Suprapubic skin (tissue), 4 donors: ENCODE data around the gene ELL3. TPM values are rescaled to one million over a fixed set of nuclear protein-coding genes. Genes with fewer than 3 reads are reported as not detected.

Experiments
- DNase-seq, 2 donors: peaks; one replicate each; pipeline ENCODE4 v3.0.0-alpha.2; 2019; ENCODE audit warnings: low spot score in 2 of 2
- H3K27ac ChIP-seq: fragments of 200-600 bp; sonication (generic); one replicate; pipeline ENCODE4 v1.5.1; 2019
- H3K27me3 ChIP-seq: fragments of 200-600 bp; sonication (generic); one replicate; pipeline ENCODE4 v1.5.1; 2019
- H3K36me3 ChIP-seq: fragments of 200-600 bp; sonication (generic); one replicate; pipeline ENCODE4 v1.5.1; 2019
- H3K4me1 ChIP-seq: fragments of 200-600 bp; sonication (generic); one replicate; pipeline ENCODE4 v1.5.1; 2019
- H3K4me3 ChIP-seq: fragments of 200-600 bp; sonication (generic); one replicate; pipeline ENCODE4 v1.5.1; 2019; ENCODE audit warnings: mild to moderate bottlenecking
- H3K9me3 ChIP-seq: fragments of 200-600 bp; sonication (generic); one replicate; pipeline ENCODE4 v1.5.1; 2019
- EP300 ChIP-seq: sonication (generic); formaldehyde crosslinking; IDR thresholded peaks from one replicate; pipeline ENCODE4 v1.6.1; 2017; ENCODE audit warnings: antibody characterized with exemption
- POLR2A ChIP-seq, 2 donors: fragments of 450-650 bp; IDR thresholded peaks; one replicate each; pipeline ENCODE4 v1.6.1; 2017; ENCODE audit warnings: antibody characterized with exemption in 2 of 2, mild to moderate bottlenecking in 2 of 2, moderate library complexity in 2 of 2
- POLR2AphosphoS5 ChIP-seq, 3 donors: sonication (generic); formaldehyde crosslinking; IDR thresholded peaks; one replicate each; pipeline ENCODE4 v1.6.1; 2017; ENCODE audit warnings: antibody characterized with exemption in 3 of 3
- WGBS: methylation state at CpG from one replicate; pipeline ENCODE4 v1.1.5; 2018; 5-methylcytosine and 5-hydroxymethylcytosine counted together
- total RNA-seq, 4 donors: library from RNA; depleted of rRNA; stranded (reverse); fragments of >200 nt; gene quantifications; one replicate each; pipeline ENCODE4 v1.1.0, GENCODE V29; 2016
- TF ChIP-seq, protein P1 (sequence below), 2 donors: fragments of 200-600 bp in 1 of 2; fragments of 450-650 bp in 1 of 2; sonication (generic) in 1 of 2; IDR thresholded peaks; one replicate each; pipeline ENCODE4 v1.5.1; 2016 to 2019; ENCODE audit warnings: antibody characterized with exemption in 2 of 2, mild to moderate bottlenecking in 1 of 2, moderate library complexity in 1 of 2

ELL3 gene
- total RNA-seq, 4 donors from 2014 or later: 50.7 to 100 (median 65.9) TPM

DNA sequence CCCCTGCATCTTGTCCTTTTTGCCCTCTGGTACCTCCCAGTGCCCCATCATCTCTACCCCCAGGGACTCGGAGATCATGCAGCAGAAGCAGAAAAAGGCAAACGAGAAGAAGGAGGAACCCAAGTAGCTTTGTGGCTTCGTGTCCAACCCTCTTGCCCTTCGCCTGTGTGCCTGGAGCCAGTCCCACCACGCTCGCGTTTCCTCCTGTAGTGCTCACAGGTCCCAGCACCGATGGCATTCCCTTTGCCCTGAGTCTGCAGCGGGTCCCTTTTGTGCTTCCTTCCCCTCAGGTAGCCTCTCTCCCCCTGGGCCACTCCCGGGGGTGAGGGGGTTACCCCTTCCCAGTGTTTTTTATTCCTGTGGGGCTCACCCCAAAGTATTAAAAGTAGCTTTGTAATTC lies 16.9 kb upstream of the ELL3 start:
- TF ChIP-seq EP300: no peak
- TF ChIP-seq, protein P1, sequence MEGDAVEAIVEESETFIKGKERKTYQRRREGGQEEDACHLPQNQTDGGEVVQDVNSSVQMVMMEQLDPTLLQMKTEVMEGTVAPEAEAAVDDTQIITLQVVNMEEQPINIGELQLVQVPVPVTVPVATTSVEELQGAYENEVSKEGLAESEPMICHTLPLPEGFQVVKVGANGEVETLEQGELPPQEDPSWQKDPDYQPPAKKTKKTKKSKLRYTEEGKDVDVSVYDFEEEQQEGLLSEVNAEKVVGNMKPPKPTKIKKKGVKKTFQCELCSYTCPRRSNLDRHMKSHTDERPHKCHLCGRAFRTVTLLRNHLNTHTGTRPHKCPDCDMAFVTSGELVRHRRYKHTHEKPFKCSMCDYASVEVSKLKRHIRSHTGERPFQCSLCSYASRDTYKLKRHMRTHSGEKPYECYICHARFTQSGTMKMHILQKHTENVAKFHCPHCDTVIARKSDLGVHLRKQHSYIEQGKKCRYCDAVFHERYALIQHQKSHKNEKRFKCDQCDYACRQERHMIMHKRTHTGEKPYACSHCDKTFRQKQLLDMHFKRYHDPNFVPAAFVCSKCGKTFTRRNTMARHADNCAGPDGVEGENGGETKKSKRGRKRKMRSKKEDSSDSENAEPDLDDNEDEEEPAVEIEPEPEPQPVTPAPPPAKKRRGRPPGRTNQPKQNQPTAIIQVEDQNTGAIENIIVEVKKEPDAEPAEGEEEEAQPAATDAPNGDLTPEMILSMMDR (IDR thresholded peaks at IDR 0.05): no peak
- TF ChIP-seq POLR2A (IDR thresholded peaks at IDR 0.05): no peak
- no peak for TF ChIP-seq POLR2AphosphoS5 (IDR thresholded peaks at IDR 0.05)
- Histone ChIP-seq H3K4me3 (peak overlapping the region; percentile 88), H3K36me3 (peaks cover 38% of the 10 kb centered on the region), H3K27ac (peak overlapping the region; percentile 99), H3K9me3 (no peaks in the 10 kb centered on the region), H3K4me1 (peaks cover 51% of the 10 kb centered on the region), H3K27me3 (no peaks in the 10 kb centered on the region)
- no peak for DNase-seq
- whole genome bisulfite sequencing: 74% methylated on average over 10 of the region's 10 CpGs

DNA sequence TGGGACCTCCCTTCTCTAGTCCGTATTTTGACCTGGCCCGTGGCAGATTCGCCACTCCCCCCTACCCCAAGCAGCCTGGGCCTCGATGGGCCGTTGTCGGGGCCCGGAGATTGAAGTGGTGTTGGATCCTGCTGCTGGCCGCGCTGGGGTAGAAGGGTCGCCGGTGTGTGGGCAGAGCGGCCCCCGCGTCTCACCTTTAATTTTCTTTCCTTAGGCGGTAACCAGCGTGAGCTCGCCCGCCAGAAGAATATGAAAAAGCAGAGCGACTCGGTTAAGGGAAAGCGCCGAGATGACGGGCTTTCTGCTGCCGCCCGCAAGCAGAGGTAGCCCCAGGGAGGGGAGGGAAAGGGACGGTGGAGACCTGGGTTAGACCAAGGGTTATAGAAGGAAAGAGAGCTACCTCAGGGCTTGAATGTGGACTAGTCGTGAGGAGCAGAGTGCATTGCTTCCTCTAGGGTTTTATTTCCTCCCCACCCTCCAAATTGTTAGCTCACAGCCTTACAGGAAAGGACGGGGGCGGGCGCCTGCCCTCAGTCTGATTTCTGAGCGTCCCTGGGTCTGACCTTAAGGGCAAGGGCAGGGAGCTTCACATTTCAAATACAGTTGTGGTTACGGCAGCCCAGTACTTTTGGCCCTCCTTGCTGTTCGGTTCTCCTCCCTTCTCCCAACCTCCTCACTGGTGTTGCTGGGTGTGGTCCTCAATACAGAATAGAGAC lies 16.2 kb upstream of the ELL3 start:
- H3K9me3 ChIP-seq: no peaks in the 10 kb centered on the region
- DNase-seq: no peak
- TF ChIP-seq POLR2A (IDR thresholded peaks at IDR 0.05) (no peak), POLR2AphosphoS5 (IDR thresholded peaks at IDR 0.05) (no peak), EP300 (no peak)
- TF ChIP-seq, protein P1 (IDR thresholded peaks at IDR 0.05): no peak
- peak overlapping the region; percentile 88 for H3K4me3 ChIP-seq
- WGBS: under 1% methylated on average over 23 of the region's 33 CpGs
- H3K4me1 ChIP-seq: peaks cover 44% of the 10 kb centered on the region
- H3K27me3 ChIP-seq: no peaks in the 10 kb centered on the region
- peaks cover 35% of the 10 kb centered on the region for H3K36me3 ChIP-seq
- H3K27ac ChIP-seq: peak overlapping the region; percentile 99

DNA sequence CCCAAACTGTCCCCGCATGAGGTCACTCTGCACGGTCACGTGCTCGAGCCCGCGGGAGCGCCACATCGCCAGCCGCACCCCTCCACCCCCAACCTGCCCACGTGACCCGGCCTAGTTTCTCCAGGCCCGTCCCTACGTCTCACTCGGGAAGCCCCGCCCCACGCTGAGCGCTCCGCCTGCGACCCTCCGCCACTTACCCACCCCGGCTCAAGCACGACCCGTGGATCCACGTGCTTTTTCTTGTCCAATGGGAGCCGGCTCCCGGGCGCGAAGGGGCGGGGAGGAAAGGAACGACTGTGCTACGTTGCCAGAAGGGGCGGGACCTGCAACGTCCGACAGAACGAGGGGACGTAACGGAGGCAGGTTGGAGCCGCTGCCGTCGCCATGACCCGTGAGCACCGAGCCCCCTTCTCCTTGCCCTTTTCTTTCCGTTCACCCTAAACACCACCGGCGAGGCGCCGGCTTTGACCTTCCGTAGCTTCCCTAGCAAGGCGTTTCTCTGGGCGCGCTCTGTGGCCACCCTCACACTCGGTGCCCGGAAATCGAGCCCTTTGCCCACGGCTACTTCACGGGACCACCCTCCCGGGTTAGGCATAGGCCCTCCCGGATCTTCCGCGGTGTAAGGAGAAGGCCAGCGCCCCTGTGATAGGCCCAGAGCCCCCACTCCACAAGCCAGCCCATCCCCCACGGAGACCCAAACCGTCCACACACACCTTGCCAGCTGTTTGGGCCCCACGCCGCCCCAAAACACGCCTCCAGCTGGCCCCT lies 15.4 kb upstream of the ELL3 start, which contains the start of gene SERF2:
SERF2 (plus strand) TSS at position 328 of the 768 bp plus-strand sequence; CDS start at position 385, 57 bp downstream.
- peak; percentile 100 for DNase-seq
- H3K9me3 ChIP-seq: no peaks in the 10 kb centered on the region
- under 1% methylated on average over 27 of the region's 66 CpGs for WGBS

DNA sequence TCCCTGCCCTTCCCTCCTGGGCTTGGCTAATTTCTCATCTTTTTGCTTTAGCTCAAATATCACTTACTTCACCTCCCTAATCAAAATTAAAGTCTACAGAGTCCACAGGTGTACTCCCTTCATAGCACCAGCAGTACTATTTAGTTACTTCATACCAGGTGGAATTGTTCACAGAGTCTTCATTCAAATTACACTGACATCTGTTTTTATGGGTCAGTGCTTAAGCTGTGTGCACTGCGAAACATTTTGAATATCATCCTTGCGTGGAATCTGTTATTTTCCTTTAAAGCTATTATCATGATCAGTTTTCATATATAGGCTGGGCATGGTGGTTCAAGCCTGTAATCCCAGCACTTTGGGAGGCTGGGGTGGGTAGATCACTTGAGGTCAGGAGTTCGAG lies 12.6 kb upstream of the ELL3 start:
- H3K36me3 ChIP-seq: peaks cover 8% of the 10 kb centered on the region
- 94% methylated on average over 3 of the region's 3 CpGs for WGBS
- H3K4me3 ChIP-seq: no peak overlapping the region
- H3K9me3 ChIP-seq: no peaks in the 10 kb centered on the region
- H3K4me1 ChIP-seq: peaks cover 19% of the 10 kb centered on the region
- no peaks in the 10 kb centered on the region for H3K27me3 ChIP-seq
- peak overlapping the region; percentile 24 for H3K27ac ChIP-seq
- TF ChIP-seq, protein P1 (IDR thresholded peaks at IDR 0.05): no peak
- TF ChIP-seq POLR2A (IDR thresholded peaks at IDR 0.05) (no peak), POLR2AphosphoS5 (IDR thresholded peaks at IDR 0.05) (no peak), EP300 (no peak)
- no peak for DNase-seq

More for the DNA sequence above, 15.4 kb upstream of the ELL3 start, which contains the start of gene SERF2:
- H3K27me3 ChIP-seq: no peaks in the 10 kb centered on the region
- H3K27ac ChIP-seq: peak within 1 kb of the TSS; percentile 99
- H3K36me3 ChIP-seq: peaks cover 28% of the 10 kb centered on the region
- peaks cover 36% of the 10 kb centered on the region for H3K4me1 ChIP-seq
- H3K4me3 ChIP-seq: peak within 1 kb of the TSS; percentile 88
- TF ChIP-seq POLR2A (IDR thresholded peaks at IDR 0.05) (peak; percentile 86 to 98), POLR2AphosphoS5 (IDR thresholded peaks at IDR 0.05) (peak; percentile 87 to 88 (median 87)), EP300 (no peak)

DNA sequence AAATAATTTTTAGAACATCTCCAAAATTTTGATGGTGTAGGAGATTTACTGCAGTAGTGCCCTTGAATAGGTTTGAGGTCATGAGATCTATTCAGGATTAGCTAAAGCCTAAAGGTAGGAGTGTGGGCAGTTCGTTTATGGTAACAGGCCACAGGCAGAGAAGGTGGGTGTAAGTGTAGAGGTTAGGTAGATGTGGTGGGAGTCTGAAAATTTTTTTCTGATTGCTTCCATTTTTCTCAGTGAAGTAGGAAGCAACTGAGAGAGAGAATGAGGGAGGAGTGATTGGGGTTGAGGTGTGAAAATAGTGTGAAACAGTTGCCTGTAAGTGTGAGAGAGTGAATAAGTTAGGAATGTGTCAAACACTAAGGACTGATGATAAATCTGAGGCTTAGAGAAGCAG lies 2.2 kb upstream of the ELL3 start:
- DNase-seq: no peak
- H3K9me3 ChIP-seq: no peaks in the 10 kb centered on the region
- no peak for TF ChIP-seq POLR2AphosphoS5 (IDR thresholded peaks at IDR 0.05)
- TF ChIP-seq EP300: no peak
- no peak for TF ChIP-seq POLR2A (IDR thresholded peaks at IDR 0.05)
- TF ChIP-seq, protein P1 (IDR thresholded peaks at IDR 0.05): no peak
- H3K27me3 ChIP-seq: no peaks in the 10 kb centered on the region
- peaks cover 30% of the 10 kb centered on the region for H3K4me1 ChIP-seq
- no peak overlapping the region for H3K27ac ChIP-seq
- H3K4me3 ChIP-seq: no peak overlapping the region
- WGBS: 79% methylated on average over 1 of the region's 1 CpG
- H3K36me3 ChIP-seq: peaks cover 2% of the 10 kb centered on the region
